Liver (tissue), 9 donors: ENCODE measurements around the gene SMU1. TPM values are rescaled to one million over a fixed set of nuclear protein-coding genes. Genes with fewer than 3 reads are reported as not detected.

Experiments used
- DNase-seq: peaks from one replicate; pipeline ENCODE4 v3.0.0-alpha.2; 2017; ENCODE audit warnings: low spot score
- H3K27ac ChIP-seq, 2 donors: one replicate each; pipeline ENCODE4 v1.7.0; 2013; ENCODE audit warnings: inconsistent platforms in 2 of 2, low read length in 2 of 2, control low read depth in 1 of 2, low read depth in 1 of 2, mild to moderate bottlenecking in 1 of 2
- H3K27me3 ChIP-seq, 4 donors: one replicate each; pipeline versions ENCODE4 v1.6.1 to v1.7.0; 2013; ENCODE audit warnings: low read length in 3 of 4, inconsistent platforms in 1 of 4, mild to moderate bottlenecking in 1 of 4, moderate library complexity in 1 of 4; ENCODE audit not compliant: control insufficient read depth in 4 of 4, insufficient read depth in 4 of 4
- H3K36me3 ChIP-seq, 4 donors: one replicate each; pipeline versions ENCODE4 v1.6.1 to v1.7.0; 2013; ENCODE audit warnings: low read length in 3 of 4, mild to moderate bottlenecking in 3 of 4, low read depth in 1 of 4, moderate library complexity in 1 of 4; ENCODE audit not compliant: control insufficient read depth in 4 of 4, insufficient read depth in 3 of 4
- H3K4me1 ChIP-seq, 4 donors: one replicate each; pipeline versions ENCODE4 v1.6.1 to v1.7.0; 2013; ENCODE audit warnings: low read length in 3 of 4, mild to moderate bottlenecking in 3 of 4, moderate library complexity in 1 of 4; ENCODE audit not compliant: control insufficient read depth in 4 of 4, insufficient read depth in 4 of 4
- H3K4me3 ChIP-seq, 3 donors: one replicate each; pipeline versions ENCODE4 v1.6.1 to v1.7.0; 2013; ENCODE audit warnings: low read length in 3 of 3, control low read depth in 1 of 3, low read depth in 1 of 3, mild to moderate bottlenecking in 1 of 3
- H3K9ac ChIP-seq, 2 donors: one replicate each; pipeline ENCODE4 v1.7.0; 2013; ENCODE audit warnings: low read length in 2 of 2, mild to moderate bottlenecking in 2 of 2, moderate library complexity in 2 of 2, control low read depth in 1 of 2, low read depth in 1 of 2
- H3K9me3 ChIP-seq, 4 donors: one replicate each; pipeline versions ENCODE4 v1.6.1 to v1.7.0; 2013; ENCODE audit warnings: low read length in 3 of 4; ENCODE audit not compliant: control insufficient read depth in 4 of 4
- EGR1 ChIP-seq, 2 donors: IDR thresholded peaks; 2 replicates each; pipeline ENCODE4 v1.6.1; 2016 to 2018; ENCODE audit warnings: antibody characterized with exemption in 2 of 2, low read depth in 2 of 2
- FOXA1 ChIP-seq: IDR thresholded peaks from 2 replicates; pipeline ENCODE4 v1.6.1; 2016; ENCODE audit warnings: antibody characterized with exemption
- FOXA2 ChIP-seq: IDR thresholded peaks from 2 replicates; pipeline ENCODE4 v1.6.1; 2016; ENCODE audit warnings: antibody characterized with exemption
- GABPA ChIP-seq, 2 donors: IDR thresholded peaks in 1 of 2; conservative IDR thresholded peaks in 1 of 2; 2 replicates each; pipeline ENCODE4 v1.6.1; 2016; ENCODE audit warnings: antibody characterized with exemption in 2 of 2, mild to moderate bottlenecking in 1 of 2, moderate library complexity in 1 of 2
- HNF4A ChIP-seq, 2 donors: conservative IDR thresholded peaks; 2 replicates each; pipeline ENCODE4 v1.6.1; 2016; ENCODE audit warnings: antibody characterized with exemption in 2 of 2, mild to moderate bottlenecking in 2 of 2
- HNF4G ChIP-seq: IDR thresholded peaks from 2 replicates; pipeline ENCODE4 v1.6.1; 2016; ENCODE audit warnings: antibody characterized with exemption
- JUND ChIP-seq, 2 donors: IDR thresholded peaks; 2 replicates each; pipeline ENCODE4 v1.6.1; 2016; ENCODE audit warnings: antibody characterized with exemption in 2 of 2
- NR2F2 ChIP-seq: IDR thresholded peaks from 2 replicates; pipeline ENCODE4 v1.6.1; 2016; ENCODE audit warnings: antibody characterized with exemption
- RAD21 ChIP-seq, 2 donors: IDR thresholded peaks; 2 replicates each; pipeline ENCODE4 v1.6.1; 2016; ENCODE audit warnings: antibody characterized with exemption in 2 of 2, mild to moderate bottlenecking in 2 of 2
- RXRA ChIP-seq, 2 donors: IDR thresholded peaks; 2 replicates each; pipeline ENCODE4 v1.6.1; 2017 to 2018; ENCODE audit warnings: antibody characterized with exemption in 2 of 2, mild to moderate bottlenecking in 1 of 2
- SP1 ChIP-seq: IDR thresholded peaks from 2 replicates; pipeline ENCODE4 v1.6.1; 2018; ENCODE audit warnings: antibody characterized with exemption, mild to moderate bottlenecking
- TAF1 ChIP-seq: conservative IDR thresholded peaks from 2 replicates; pipeline ENCODE4 v1.6.1; 2016; ENCODE audit warnings: antibody characterized with exemption, mild to moderate bottlenecking
- YY1 ChIP-seq: IDR thresholded peaks from 2 replicates; pipeline ENCODE4 v1.6.1; 2016; ENCODE audit warnings: antibody characterized with exemption, mild to moderate bottlenecking
- WGBS: extraction: QIAGEN DNeasy Blood & Tissue Kit; methylation state at CpG from one replicate; pipeline ENCODE4 v1.1.7; 2013; 5-methylcytosine and 5-hydroxymethylcytosine counted together
- polyA plus RNA-seq, 2 donors: library from polyadenylated mRNA; stranded (reverse) in 1 of 2; unstranded in 1 of 2; fragments of 200-250 nt in 1 of 2; fragments of >200 nt in 1 of 2; fragmentation: Nextera tagmentation in 1 of 2; extraction: Ambion mirVana in 1 of 2; gene quantifications; one replicate each; pipeline versions ENCODE4 v1.2.1 to v1.2.3, GENCODE V29; 2013 to 2015
- total RNA-seq, 2 donors: library from RNA; depleted of rRNA; stranded (reverse); fragments of >200 nt; gene quantifications; one replicate each; pipeline ENCODE4 v1.2.3, GENCODE V29; 2014
- TF ChIP-seq, protein P1 (sequence below): fragments of 150-350 bp; IDR thresholded peaks from 2 replicates; pipeline ENCODE4 v1.5.1; 2017; ENCODE audit warnings: improper control_type of control experiment, low read depth, low read length; ENCODE audit not compliant: missing input control
- TF ChIP-seq, protein P2 (sequence below): IDR thresholded peaks from 2 replicates; pipeline ENCODE4 v1.6.1; 2016; ENCODE audit warnings: antibody characterized with exemption, mild to moderate bottlenecking
- TF ChIP-seq, protein P3 (sequence below): IDR thresholded peaks from 2 replicates; pipeline ENCODE4 v1.6.1; 2016; ENCODE audit warnings: antibody characterized with exemption
- TF ChIP-seq, protein P4 (sequence below): IDR thresholded peaks from 2 replicates; pipeline ENCODE4 v1.6.1; 2016; ENCODE audit warnings: antibody characterized with exemption
- TF ChIP-seq, protein P5 (sequence below): IDR thresholded peaks from 2 replicates; pipeline ENCODE4 v1.6.1; 2016; ENCODE audit warnings: antibody characterized with exemption
- donor health status: healthy.
- donor health status: healthy.
- donor health status: healthy.
- donor health status: healthy.
- donor health status: healthy.

SMU1 gene
- total and polyA plus RNA-seq, 4 donors, result 5.3 to 14.2 (median 9.5) TPM

DNA sequence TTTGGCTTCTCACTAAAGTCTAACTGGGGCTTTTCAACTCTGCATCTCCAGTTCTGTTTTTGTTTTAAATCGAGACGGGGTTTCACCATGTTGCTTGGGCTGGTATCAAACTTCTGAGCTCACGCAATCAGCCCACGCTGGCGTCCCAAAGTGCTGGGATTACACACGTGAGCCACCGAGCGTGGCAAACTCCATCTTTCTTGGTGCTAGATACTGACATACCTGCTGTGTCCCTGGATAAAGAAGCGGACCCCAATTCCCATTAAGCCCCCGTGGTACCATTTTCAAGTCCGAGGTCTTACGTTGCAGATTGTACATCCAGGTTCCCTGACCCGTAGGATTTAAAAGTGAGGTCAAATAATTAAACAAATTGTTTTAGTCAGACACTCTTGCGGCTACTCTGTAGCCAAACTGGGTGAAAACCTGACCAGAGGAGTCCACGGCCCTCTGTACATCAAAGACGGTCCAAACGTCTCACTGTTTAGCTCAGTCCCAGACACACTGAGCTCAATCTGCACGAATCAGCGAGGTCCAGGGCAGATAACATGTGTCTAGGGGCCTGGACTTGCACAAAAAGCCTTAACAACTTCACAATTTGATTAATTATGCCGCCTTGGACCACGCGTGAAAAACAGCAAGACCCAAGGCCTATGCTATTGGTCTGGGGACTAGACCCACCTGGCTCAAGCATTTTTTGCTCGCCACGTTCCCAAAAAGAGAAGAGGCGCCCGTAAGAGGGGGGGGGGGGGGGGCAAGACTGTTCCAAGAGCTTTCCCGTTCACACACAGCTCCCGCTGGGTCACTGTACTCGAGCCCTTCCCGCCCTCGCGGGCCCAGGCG is 52.1 kb downstream of the SMU1 start:
- Histone ChIP-seq H3K27me3 (no peaks in the 10 kb centered on the region), H3K4me3 (peak overlapping the region; percentile 61 to 97 (median 76)), H3K9me3 (no peaks in the 10 kb centered on the region), H3K4me1 (peaks cover 6 to 48% (median 36%) of the 10 kb centered on the region in 4 donors), H3K9ac (peak overlapping the region; percentile 73 to 100), H3K36me3 (peaks cover 4 to 10% (median 8%) of the 10 kb centered on the region in 4 donors), H3K27ac (peak overlapping the region; percentile 100)
- no peak for DNase-seq
- TF ChIP-seq SP1 (no peak), YY1 (peak; percentile 73)
- WGBS, result 13% methylated on average over 33 of the region's 33 CpGs

DNA sequence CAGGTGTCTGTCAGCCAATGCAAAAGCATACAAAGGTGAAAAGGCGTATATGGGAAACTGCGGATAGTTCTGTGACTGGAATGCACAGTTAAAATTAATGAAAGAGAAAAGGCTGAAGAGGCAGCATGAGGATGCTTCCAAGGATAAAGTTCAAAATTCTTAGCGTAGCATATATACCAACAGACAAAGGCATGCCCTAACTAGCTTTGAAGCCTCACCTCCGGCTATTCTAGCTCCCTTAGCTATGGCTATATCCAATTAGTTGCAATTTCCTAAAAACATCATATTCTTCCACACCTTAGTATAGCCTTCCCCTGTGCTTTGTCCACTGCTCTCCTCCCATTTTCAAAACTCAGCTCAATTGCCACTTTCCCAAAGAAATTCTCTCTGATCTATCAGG is 52.8 kb downstream of the SMU1 start:
- Histone ChIP-seq H3K4me1 (peaks cover 6 to 43% (median 32%) of the 10 kb centered on the region in 4 donors), H3K4me3 (peak overlapping the region in 2 of 3 donors; percentile 76 to 97), H3K27me3 (no peaks in the 10 kb centered on the region), H3K36me3 (peaks cover 4 to 10% (median 6%) of the 10 kb centered on the region in 4 donors), H3K9ac (peak overlapping the region; percentile 8 to 28), H3K27ac (peak overlapping the region; percentile 100), H3K9me3 (no peaks in the 10 kb centered on the region)
- 93% methylated on average over 4 of the region's 4 CpGs for WGBS
- TF ChIP-seq, protein P1, sequence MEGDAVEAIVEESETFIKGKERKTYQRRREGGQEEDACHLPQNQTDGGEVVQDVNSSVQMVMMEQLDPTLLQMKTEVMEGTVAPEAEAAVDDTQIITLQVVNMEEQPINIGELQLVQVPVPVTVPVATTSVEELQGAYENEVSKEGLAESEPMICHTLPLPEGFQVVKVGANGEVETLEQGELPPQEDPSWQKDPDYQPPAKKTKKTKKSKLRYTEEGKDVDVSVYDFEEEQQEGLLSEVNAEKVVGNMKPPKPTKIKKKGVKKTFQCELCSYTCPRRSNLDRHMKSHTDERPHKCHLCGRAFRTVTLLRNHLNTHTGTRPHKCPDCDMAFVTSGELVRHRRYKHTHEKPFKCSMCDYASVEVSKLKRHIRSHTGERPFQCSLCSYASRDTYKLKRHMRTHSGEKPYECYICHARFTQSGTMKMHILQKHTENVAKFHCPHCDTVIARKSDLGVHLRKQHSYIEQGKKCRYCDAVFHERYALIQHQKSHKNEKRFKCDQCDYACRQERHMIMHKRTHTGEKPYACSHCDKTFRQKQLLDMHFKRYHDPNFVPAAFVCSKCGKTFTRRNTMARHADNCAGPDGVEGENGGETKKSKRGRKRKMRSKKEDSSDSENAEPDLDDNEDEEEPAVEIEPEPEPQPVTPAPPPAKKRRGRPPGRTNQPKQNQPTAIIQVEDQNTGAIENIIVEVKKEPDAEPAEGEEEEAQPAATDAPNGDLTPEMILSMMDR, result no peak
- no peak for TF ChIP-seq RAD21 (IDR thresholded peaks at IDR 0.05)
- no peak for TF ChIP-seq RXRA (IDR thresholded peaks at IDR 0.05)
- TF ChIP-seq, protein P2, sequence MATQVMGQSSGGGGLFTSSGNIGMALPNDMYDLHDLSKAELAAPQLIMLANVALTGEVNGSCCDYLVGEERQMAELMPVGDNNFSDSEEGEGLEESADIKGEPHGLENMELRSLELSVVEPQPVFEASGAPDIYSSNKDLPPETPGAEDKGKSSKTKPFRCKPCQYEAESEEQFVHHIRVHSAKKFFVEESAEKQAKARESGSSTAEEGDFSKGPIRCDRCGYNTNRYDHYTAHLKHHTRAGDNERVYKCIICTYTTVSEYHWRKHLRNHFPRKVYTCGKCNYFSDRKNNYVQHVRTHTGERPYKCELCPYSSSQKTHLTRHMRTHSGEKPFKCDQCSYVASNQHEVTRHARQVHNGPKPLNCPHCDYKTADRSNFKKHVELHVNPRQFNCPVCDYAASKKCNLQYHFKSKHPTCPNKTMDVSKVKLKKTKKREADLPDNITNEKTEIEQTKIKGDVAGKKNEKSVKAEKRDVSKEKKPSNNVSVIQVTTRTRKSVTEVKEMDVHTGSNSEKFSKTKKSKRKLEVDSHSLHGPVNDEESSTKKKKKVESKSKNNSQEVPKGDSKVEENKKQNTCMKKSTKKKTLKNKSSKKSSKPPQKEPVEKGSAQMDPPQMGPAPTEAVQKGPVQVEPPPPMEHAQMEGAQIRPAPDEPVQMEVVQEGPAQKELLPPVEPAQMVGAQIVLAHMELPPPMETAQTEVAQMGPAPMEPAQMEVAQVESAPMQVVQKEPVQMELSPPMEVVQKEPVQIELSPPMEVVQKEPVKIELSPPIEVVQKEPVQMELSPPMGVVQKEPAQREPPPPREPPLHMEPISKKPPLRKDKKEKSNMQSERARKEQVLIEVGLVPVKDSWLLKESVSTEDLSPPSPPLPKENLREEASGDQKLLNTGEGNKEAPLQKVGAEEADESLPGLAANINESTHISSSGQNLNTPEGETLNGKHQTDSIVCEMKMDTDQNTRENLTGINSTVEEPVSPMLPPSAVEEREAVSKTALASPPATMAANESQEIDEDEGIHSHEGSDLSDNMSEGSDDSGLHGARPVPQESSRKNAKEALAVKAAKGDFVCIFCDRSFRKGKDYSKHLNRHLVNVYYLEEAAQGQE, result no peak
- no peak for TF ChIP-seq JUND (IDR thresholded peaks at IDR 0.05)
- TF ChIP-seq, protein P3, sequence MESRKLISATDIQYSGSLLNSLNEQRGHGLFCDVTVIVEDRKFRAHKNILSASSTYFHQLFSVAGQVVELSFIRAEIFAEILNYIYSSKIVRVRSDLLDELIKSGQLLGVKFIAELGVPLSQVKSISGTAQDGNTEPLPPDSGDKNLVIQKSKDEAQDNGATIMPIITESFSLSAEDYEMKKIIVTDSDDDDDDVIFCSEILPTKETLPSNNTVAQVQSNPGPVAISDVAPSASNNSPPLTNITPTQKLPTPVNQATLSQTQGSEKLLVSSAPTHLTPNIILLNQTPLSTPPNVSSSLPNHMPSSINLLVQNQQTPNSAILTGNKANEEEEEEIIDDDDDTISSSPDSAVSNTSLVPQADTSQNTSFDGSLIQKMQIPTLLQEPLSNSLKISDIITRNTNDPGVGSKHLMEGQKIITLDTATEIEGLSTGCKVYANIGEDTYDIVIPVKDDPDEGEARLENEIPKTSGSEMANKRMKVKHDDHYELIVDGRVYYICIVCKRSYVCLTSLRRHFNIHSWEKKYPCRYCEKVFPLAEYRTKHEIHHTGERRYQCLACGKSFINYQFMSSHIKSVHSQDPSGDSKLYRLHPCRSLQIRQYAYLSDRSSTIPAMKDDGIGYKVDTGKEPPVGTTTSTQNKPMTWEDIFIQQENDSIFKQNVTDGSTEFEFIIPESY, result no peak
- TF ChIP-seq HNF4A (conservative IDR thresholded peaks at IDR 0.05), result no peak
- TF ChIP-seq EGR1 (IDR thresholded peaks at IDR 0.05; ENCODE audit: low read depth in 2 of 2), result no peak
- TF ChIP-seq, protein P4, sequence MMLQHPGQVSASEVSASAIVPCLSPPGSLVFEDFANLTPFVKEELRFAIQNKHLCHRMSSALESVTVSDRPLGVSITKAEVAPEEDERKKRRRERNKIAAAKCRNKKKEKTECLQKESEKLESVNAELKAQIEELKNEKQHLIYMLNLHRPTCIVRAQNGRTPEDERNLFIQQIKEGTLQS, result no peak
- TF ChIP-seq YY1, result no peak
- no peak for TF ChIP-seq TAF1
- no peak for TF ChIP-seq SP1
- no peak for TF ChIP-seq FOXA1
- TF ChIP-seq GABPA (IDR thresholded peaks at IDR 0.05 in 1 of 2, conservative IDR thresholded peaks at IDR 0.05 in 1 of 2), result no peak
- TF ChIP-seq, protein P5, sequence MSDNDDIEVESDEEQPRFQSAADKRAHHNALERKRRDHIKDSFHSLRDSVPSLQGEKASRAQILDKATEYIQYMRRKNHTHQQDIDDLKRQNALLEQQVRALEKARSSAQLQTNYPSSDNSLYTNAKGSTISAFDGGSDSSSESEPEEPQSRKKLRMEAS, result no peak
- no peak for TF ChIP-seq NR2F2
- no peak for TF ChIP-seq HNF4G
- TF ChIP-seq FOXA2, result no peak
- DNase-seq, result no peak
